ENCODE measurements around the gene CELF2.

CELF2 gene

GRCh38 chr10:11386044-11386443 is 368.4 kb downstream of the CELF2 start:
- DNase-seq (ENCODE audit: low spot score): no peak
